ENCODE results near the gene ATP2A3. TPM values are rescaled to one million over a fixed set of nuclear protein-coding genes. Genes with fewer than 3 reads are reported as not detected.

The ATP2A3 gene
- 4.2 and 4.5 TPM in 2 replicates for polyA plus RNA-seq (2013)

DNA sequence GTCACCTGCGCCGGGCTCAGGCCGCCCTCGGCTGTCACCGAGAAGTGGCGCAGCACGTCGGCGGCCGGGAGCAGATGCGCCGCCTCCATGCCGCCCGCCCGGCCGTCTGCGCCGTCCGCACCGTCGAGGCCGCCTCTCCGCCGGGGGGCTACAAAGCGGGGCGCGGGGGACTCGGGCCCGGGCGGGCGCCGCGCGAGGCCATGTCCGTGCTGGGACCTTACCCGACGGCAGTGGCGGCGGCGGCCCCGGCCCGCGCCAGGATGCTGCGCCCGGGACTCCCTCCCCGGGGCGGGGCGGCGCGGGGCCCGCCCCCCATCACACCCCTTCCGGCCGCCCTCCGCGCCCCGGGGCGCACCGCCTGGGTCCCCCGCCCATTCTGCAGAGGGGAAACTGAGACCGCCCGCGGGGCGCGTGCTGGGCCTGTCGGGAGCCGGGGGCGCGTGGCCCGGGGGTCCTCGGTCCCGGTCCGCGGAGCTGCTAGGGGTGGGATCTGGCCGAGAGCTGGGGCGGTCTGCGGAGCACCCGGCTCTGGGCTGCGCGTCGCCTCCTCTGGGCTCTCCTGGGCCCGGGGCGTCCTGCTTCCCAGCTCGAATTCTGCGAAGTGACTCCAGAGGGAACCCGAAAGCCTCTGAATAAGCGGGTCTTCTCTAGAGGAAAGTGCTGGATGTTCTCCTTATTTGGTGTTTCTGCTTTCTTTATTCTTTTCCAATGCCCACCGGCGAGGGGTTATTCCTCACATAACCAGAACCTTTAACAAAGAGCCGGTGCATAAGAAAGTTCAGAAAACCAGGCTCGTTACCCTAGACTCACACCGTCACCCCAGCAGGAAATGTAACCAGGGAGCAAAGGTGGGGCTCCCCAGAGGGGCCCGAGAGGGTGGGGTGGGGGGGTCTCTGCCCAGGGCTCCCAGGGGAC lies at the start of gene ATP2A3:
ATP2A3 (minus strand) TSS at position 235 of the 915 bp plus-strand sequence; CDS start at position 89, 146 bp downstream.
- Histone ChIP-seq H4K8ac (ENCODE audit: low read depth, low read length) (peak within 1 kb of the TSS; percentile 33), H3K4me2 (ENCODE audit: low read length) (peak within 1 kb of the TSS; percentile 59), H3K9me3 (ENCODE audit: insufficient read depth, low read depth, low read length) (peaks cover 5% of the 10 kb centered on the region), H4K12ac (ENCODE audit: low read depth, low read length) (no peak within 1 kb of the TSS), H3K18ac (ENCODE audit: low read length) (peak within 1 kb of the TSS; percentile 58), H3K4ac (ENCODE audit: low read depth, low read length) (no peak within 1 kb of the TSS), H3K27me3 (ENCODE audit: insufficient read depth, low read length) (peaks cover 33% of the 10 kb centered on the region), H2AFZ (ENCODE audit: insufficient read depth, low read length, poor library complexity) (peak within 1 kb of the TSS; percentile 23), H3K79me1 (ENCODE audit: low read length) (no peaks in the 10 kb centered on the region), H3K14ac (ENCODE audit: low read length) (no peak within 1 kb of the TSS), H4K91ac (ENCODE audit: low read depth, low read length) (no peak within 1 kb of the TSS), H3K23ac (ENCODE audit: low read length) (no peak within 1 kb of the TSS), H3K9ac (ENCODE audit: low read length) (no peak within 1 kb of the TSS), H3K4me3 (ENCODE audit: low read depth, low read length) (no peak within 1 kb of the TSS), H3K4me1 (ENCODE audit: control insufficient read depth in 1 of 2, insufficient read depth in 2 of 2, low read length in 2 of 2) (peaks cover 4 to 6% of the 10 kb centered on the region in 2 experiments), H2AK5ac (ENCODE audit: low read length) (no peak within 1 kb of the TSS), H2BK12ac (ENCODE audit: low read length) (no peak within 1 kb of the TSS), H3K79me2 (ENCODE audit: control insufficient read depth, insufficient read depth, low read length, poor library complexity) (no peaks in the 10 kb centered on the region), H3K27ac (ENCODE audit: low read depth, low read length) (no peak within 1 kb of the TSS), H2BK120ac (ENCODE audit: insufficient read depth, low read length, poor library complexity) (no peak within 1 kb of the TSS), H3K36me3 (ENCODE audit: control insufficient read depth in 1 of 2, insufficient read depth in 2 of 2, low read length in 2 of 2) (no peaks in the 10 kb centered on the region), H2BK5ac (ENCODE audit: low read depth, low read length, poor library complexity) (no peak within 1 kb of the TSS)
- no CpG with 5 or more reads among the region's 92 CpGs for WGBS (ENCODE audit: extremely low coverage, insufficient coverage, insufficient read length)
- no peak for DNase-seq

- Histone ChIP-seq H4K8ac (ENCODE audit: low read depth, low read length) (no peak overlapping the region), H3K4me1 (ENCODE audit: control insufficient read depth in 1 of 2, insufficient read depth in 2 of 2, low read length in 2 of 2) (no peaks in the 10 kb centered on the region), H3K18ac (ENCODE audit: low read length) (no peak overlapping the region), H3K9me3 (ENCODE audit: insufficient read depth, low read depth, low read length) (no peaks in the 10 kb centered on the region), H2AK5ac (ENCODE audit: low read length) (no peak overlapping the region), H3K23ac (ENCODE audit: low read length) (no peak overlapping the region), H2BK120ac (ENCODE audit: insufficient read depth, low read length, poor library complexity) (no peak overlapping the region), H3K9ac (ENCODE audit: low read length) (no peak overlapping the region), H2BK12ac (ENCODE audit: low read length) (no peak overlapping the region), H3K27ac (ENCODE audit: low read depth, low read length) (no peak overlapping the region), H3K4me3 (ENCODE audit: low read depth, low read length) (no peak overlapping the region), H3K79me2 (ENCODE audit: control insufficient read depth, insufficient read depth, low read length, poor library complexity) (no peaks in the 10 kb centered on the region), H3K36me3 (ENCODE audit: control insufficient read depth in 1 of 2, insufficient read depth in 2 of 2, low read length in 2 of 2) (peaks cover 56 to 69% of the 10 kb centered on the region in 2 experiments), H3K27me3 (ENCODE audit: insufficient read depth, low read length) (no peaks in the 10 kb centered on the region), H3K14ac (ENCODE audit: low read length) (no peak overlapping the region), H2BK5ac (ENCODE audit: low read depth, low read length, poor library complexity) (no peak overlapping the region), H3K4me2 (ENCODE audit: low read length) (no peak overlapping the region), H3K4ac (ENCODE audit: low read depth, low read length) (no peak overlapping the region), H4K12ac (ENCODE audit: low read depth, low read length) (no peak overlapping the region), H4K91ac (ENCODE audit: low read depth, low read length) (no peak overlapping the region), H3K79me1 (ENCODE audit: low read length) (no peaks in the 10 kb centered on the region), H2AFZ (ENCODE audit: insufficient read depth, low read length, poor library complexity) (no peak overlapping the region)
- DNase-seq, result no peak
- no CpG with 5 or more reads among the region's 2 CpGs for WGBS (ENCODE audit: extremely low coverage, insufficient coverage, insufficient read length)
Measured at GRCh38 chr17:4010754-4011153, 46.5 kb upstream of the ATP2A3 start.

- H3K4me2 ChIP-seq (ENCODE audit: low read length), result no peak overlapping the region
- no peaks in the 10 kb centered on the region for H3K79me2 ChIP-seq (ENCODE audit: control insufficient read depth, insufficient read depth, low read length, poor library complexity)
- no peak overlapping the region for H2BK5ac ChIP-seq (ENCODE audit: low read depth, low read length, poor library complexity)
- no peak overlapping the region for H3K9ac ChIP-seq (ENCODE audit: low read length)
- H2AK5ac ChIP-seq (ENCODE audit: low read length), result no peak overlapping the region
- H2AFZ ChIP-seq (ENCODE audit: insufficient read depth, low read length, poor library complexity), result no peak overlapping the region
- H4K91ac ChIP-seq (ENCODE audit: low read depth, low read length), result no peak overlapping the region
- no peak overlapping the region for H2BK12ac ChIP-seq (ENCODE audit: low read length)
- no peak overlapping the region for H3K18ac ChIP-seq (ENCODE audit: low read length)
- H3K27me3 ChIP-seq (ENCODE audit: insufficient read depth, low read length), result no peaks in the 10 kb centered on the region
- no peak for DNase-seq
- H3K4me1 ChIP-seq (ENCODE audit: control insufficient read depth in 1 of 2, insufficient read depth in 2 of 2, low read length in 2 of 2), result no peaks in the 10 kb centered on the region
- WGBS (ENCODE audit: extremely low coverage, insufficient coverage, insufficient read length), result no CpG with 5 or more reads among the region's 17 CpGs
- no peak overlapping the region for H2BK120ac ChIP-seq (ENCODE audit: insufficient read depth, low read length, poor library complexity)
- no peak overlapping the region for H3K14ac ChIP-seq (ENCODE audit: low read length)
- H4K8ac ChIP-seq (ENCODE audit: low read depth, low read length), result no peak overlapping the region
- H3K36me3 ChIP-seq (ENCODE audit: control insufficient read depth in 1 of 2, insufficient read depth in 2 of 2, low read length in 2 of 2), result peaks cover 58 to 63% of the 10 kb centered on the region in 2 experiments
- no peaks in the 10 kb centered on the region for H3K79me1 ChIP-seq (ENCODE audit: low read length)
- no peak overlapping the region for H3K27ac ChIP-seq (ENCODE audit: low read depth, low read length)
- no peak overlapping the region for H3K4me3 ChIP-seq (ENCODE audit: low read depth, low read length)
- H3K4ac ChIP-seq (ENCODE audit: low read depth, low read length), result no peak overlapping the region
- no peak overlapping the region for H3K23ac ChIP-seq (ENCODE audit: low read length)
- no peaks in the 10 kb centered on the region for H3K9me3 ChIP-seq (ENCODE audit: insufficient read depth, low read depth, low read length)
- no peak overlapping the region for H4K12ac ChIP-seq (ENCODE audit: low read depth, low read length)
Measured at GRCh38 chr17:4009186-4009785, 45.0 kb upstream of the ATP2A3 start.

DNA sequence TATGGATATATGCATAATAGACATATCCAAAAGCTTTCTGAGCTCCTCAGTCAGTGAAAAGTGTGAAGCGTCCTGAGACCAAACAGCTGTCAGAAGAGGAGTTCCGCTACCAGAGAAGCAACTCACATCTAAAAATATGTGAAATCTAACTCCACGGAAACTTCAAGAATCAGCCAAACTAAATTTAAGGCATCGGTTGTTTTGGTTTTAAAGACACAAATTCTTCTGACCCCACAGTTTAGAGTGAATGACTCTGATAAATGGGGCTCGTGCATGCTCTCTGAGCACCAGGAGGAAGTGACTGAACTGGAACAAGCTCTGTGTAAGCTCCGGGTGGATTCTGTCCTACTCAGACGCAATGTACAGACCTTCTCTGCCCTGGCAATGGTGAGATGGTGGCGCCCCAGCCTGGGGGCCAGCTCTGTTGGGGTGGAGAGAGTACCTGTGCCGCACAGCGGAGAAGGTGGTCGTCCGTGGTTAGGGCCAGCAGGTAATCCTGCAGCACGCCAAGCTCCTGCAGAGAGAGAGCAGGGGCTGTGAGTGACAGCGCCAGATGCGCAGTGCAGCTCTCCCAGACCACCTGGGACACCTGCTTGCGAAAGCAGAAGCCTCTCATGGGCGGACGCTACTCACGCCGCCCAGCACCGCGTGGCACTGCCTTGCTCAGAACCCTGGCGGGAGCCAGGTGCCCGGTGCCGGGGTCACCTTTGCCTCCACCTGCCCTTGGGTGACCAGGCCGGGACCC lies 44.4 kb upstream of the ATP2A3 start:
- Histone ChIP-seq H3K4ac (ENCODE audit: low read depth, low read length) (no peak overlapping the region), H2BK5ac (ENCODE audit: low read depth, low read length, poor library complexity) (no peak overlapping the region), H4K91ac (ENCODE audit: low read depth, low read length) (no peak overlapping the region), H2BK120ac (ENCODE audit: insufficient read depth, low read length, poor library complexity) (no peak overlapping the region), H3K4me3 (ENCODE audit: low read depth, low read length) (no peak overlapping the region), H3K27ac (ENCODE audit: low read depth, low read length) (no peak overlapping the region), H3K9ac (ENCODE audit: low read length) (no peak overlapping the region), H3K79me1 (ENCODE audit: low read length) (no peaks in the 10 kb centered on the region), H2AK5ac (ENCODE audit: low read length) (no peak overlapping the region), H3K23ac (ENCODE audit: low read length) (no peak overlapping the region), H3K9me3 (ENCODE audit: insufficient read depth, low read depth, low read length) (no peaks in the 10 kb centered on the region), H3K18ac (ENCODE audit: low read length) (no peak overlapping the region), H3K27me3 (ENCODE audit: insufficient read depth, low read length) (no peaks in the 10 kb centered on the region), H3K36me3 (ENCODE audit: control insufficient read depth in 1 of 2, insufficient read depth in 2 of 2, low read length in 2 of 2) (peaks cover 52 to 56% of the 10 kb centered on the region in 2 experiments), H4K8ac (ENCODE audit: low read depth, low read length) (no peak overlapping the region), H4K12ac (ENCODE audit: low read depth, low read length) (no peak overlapping the region), H3K4me1 (ENCODE audit: control insufficient read depth in 1 of 2, insufficient read depth in 2 of 2, low read length in 2 of 2) (peaks cover 0 to 3% of the 10 kb centered on the region in 2 experiments), H2AFZ (ENCODE audit: insufficient read depth, low read length, poor library complexity) (no peak overlapping the region), H3K79me2 (ENCODE audit: control insufficient read depth, insufficient read depth, low read length, poor library complexity) (no peaks in the 10 kb centered on the region), H2BK12ac (ENCODE audit: low read length) (no peak overlapping the region), H3K14ac (ENCODE audit: low read length) (no peak overlapping the region), H3K4me2 (ENCODE audit: low read length) (no peak overlapping the region)
- WGBS (ENCODE audit: extremely low coverage, insufficient coverage, insufficient read length), result no CpG with 5 or more reads among the region's 26 CpGs
- DNase-seq, result no peak

All from trophoblast cell (in vitro differentiated cells and primary cell).